GM12865 (cell line): Measurements from ENCODE around the gene SLCO3A1.

ENCODE experiments used
- DNase-seq: peaks from one replicate; pipeline ENCODE4 v3.0.0; 2010; ENCODE audit warnings: low read depth
- H3K4me3 ChIP-seq: 2 replicates; pipeline ENCODE4 v1.5.1; 2011; ENCODE audit warnings: mild to moderate bottlenecking, low read depth, low read length, control low read depth
- CTCF ChIP-seq: IDR thresholded peaks from 2 replicates; pipeline ENCODE4 v1.5.1; 2011; ENCODE audit warnings: low read length, control low read depth, low read depth, inconsistent platforms; ENCODE audit not compliant: insufficient read depth; ENCODE audit errors: missing control alignments

SLCO3A1 gene

GRCh38 chr15:91912336-91912735 lies 58.8 kb downstream of the SLCO3A1 start:
- H3K4me3 ChIP-seq = no peak overlapping the region
- no peak for DNase-seq
- TF ChIP-seq CTCF = no peak

- DNase-seq = no peak
- no peak overlapping the region for H3K4me3 ChIP-seq
- no peak for TF ChIP-seq CTCF
These were observed 60.1 kb downstream of the SLCO3A1 start for GRCh38 chr15:91913560-91913959.

GRCh38 chr15:91915576-91915975 lies 62.1 kb downstream of the SLCO3A1 start:
- no peak overlapping the region for H3K4me3 ChIP-seq
- no peak for TF ChIP-seq CTCF
- DNase-seq = no peak

- DNase-seq = no peak
- TF ChIP-seq CTCF = no peak
- H3K4me3 ChIP-seq = no peak overlapping the region
These were observed 62.5 kb downstream of the SLCO3A1 start for GRCh38 chr15:91916051-91916450.

GRCh38 chr15:91917686-91918360 lies 64.3 kb downstream of the SLCO3A1 start:
- no peak overlapping the region for H3K4me3 ChIP-seq
- no peak for DNase-seq
- no peak for TF ChIP-seq CTCF

GRCh38 chr15:91919014-91919534 lies 65.6 kb downstream of the SLCO3A1 start:
- DNase-seq = no peak
- H3K4me3 ChIP-seq = no peak overlapping the region
- TF ChIP-seq CTCF = no peak
